ENCODE measurements around the gene CCDC137. TPM values are rescaled to one million over a fixed set of nuclear protein-coding genes. Genes with fewer than 3 reads are reported as not detected.

Gene CCDC137
- total RNA-seq, 4 donors from 2014 or later, result 19.7 to 35.2 (median 28.3) TPM

GRCh38 chr17:81655378-81656117 lies 11.0 kb upstream of the CCDC137 start:
- no peak overlapping the region for H3K4me3 ChIP-seq (ENCODE audit: low read depth, poor library complexity, severe bottlenecking)
- TF ChIP-seq CTCF (IDR thresholded peaks at IDR 0.05), result no peak
- TF ChIP-seq POLR2A (IDR thresholded peaks at IDR 0.05), result no peak
- DNase-seq (ENCODE audit: low spot score in 2 of 2), result no peak
- intact Hi-C loops (cut with DNase I; ENCODE audit: low total_unique reads), result no loop called here
- 77 to 81% methylated on average over 12 to 17 of the region's 18 CpGs for WGBS, 2 donors

- intact Hi-C loops (cut with DNase I; ENCODE audit: low total_unique reads), result no loop called here
- TF ChIP-seq CTCF (IDR thresholded peaks at IDR 0.05), result no peak
- TF ChIP-seq POLR2A (IDR thresholded peaks at IDR 0.05), result no peak
- 90 to 91% methylated on average over 14 to 15 of the region's 15 CpGs for WGBS, 2 donors
- DNase-seq (ENCODE audit: low spot score in 2 of 2), result no peak
- H3K4me3 ChIP-seq (ENCODE audit: low read depth, poor library complexity, severe bottlenecking), result no peak within 1 kb of the TSS
These were observed 10.3 kb upstream of the CCDC137 start, which contains the start of gene PDE6G for GRCh38 chr17:81656118-81656743. Gene PDE6G, minus strand, starts transcription at chr17:81656542. Its CDS starts 3,237 bp downstream, at chr17:81653305.

- 56 to 68% methylated on average over 4 of the region's 4 CpGs for WGBS, 2 donors
- no peak overlapping the region for H3K4me3 ChIP-seq (ENCODE audit: low read depth, poor library complexity, severe bottlenecking)
- TF ChIP-seq POLR2A (IDR thresholded peaks at IDR 0.05), result no peak
- TF ChIP-seq CTCF (IDR thresholded peaks at IDR 0.05), result no peak
- intact Hi-C loops (cut with DNase I; ENCODE audit: low total_unique reads), result no loop called here
- no peak for DNase-seq (ENCODE audit: low spot score in 2 of 2)
These were observed 9.7 kb upstream of the CCDC137 start for GRCh38 chr17:81656835-81657234.

- no peak for DNase-seq (ENCODE audit: low spot score in 2 of 2)
- WGBS, 2 donors, result 64 to 69% methylated on average over 5 of the region's 5 CpGs
- intact Hi-C loops (cut with DNase I; ENCODE audit: low total_unique reads), result no loop called here
- no peak overlapping the region for H3K4me3 ChIP-seq (ENCODE audit: low read depth, poor library complexity, severe bottlenecking)
- TF ChIP-seq POLR2A (IDR thresholded peaks at IDR 0.05) (no peak), CTCF (IDR thresholded peaks at IDR 0.05) (no peak)
These were observed 7.5 kb upstream of the CCDC137 start for GRCh38 chr17:81659038-81659437.

GRCh38 chr17:81660441-81660840 lies 6.1 kb upstream of the CCDC137 start:
- no peak for DNase-seq (ENCODE audit: low spot score in 2 of 2)
- H3K4me3 ChIP-seq (ENCODE audit: low read depth, poor library complexity, severe bottlenecking), result no peak overlapping the region
- 91 to 95% methylated on average over 9 of the region's 9 CpGs for WGBS, 2 donors
- TF ChIP-seq POLR2A (IDR thresholded peaks at IDR 0.05), result no peak
- TF ChIP-seq CTCF (IDR thresholded peaks at IDR 0.05), result no peak
- intact Hi-C loops (cut with DNase I; ENCODE audit: low total_unique reads), result no loop called here

Data from lower leg skin (tissue), 4 donors.